B cell (primary cell): ENCODE measurements around the gene CCL24. TPM values are rescaled to one million over a fixed set of nuclear protein-coding genes. Genes with fewer than 3 reads are reported as not detected.
"Not testable (repeated sequence)": the region's sequence is repeated elsewhere in the genome, so short reads cannot be mapped to it uniquely, and the experiment has no call there.

ENCODE experiments used
- ATAC-seq: fragments of 200-7000 bp; cut with Tn5 transposase; one replicate; pipeline ENCODE4 v1.10.0; 2021; ENCODE audit warnings: low read depth, mild to moderate bottlenecking, moderate number of reproducible peaks, moderate library complexity
- CTCF ChIA-PET: fragments of 350-600 bp; sonication (Branson Sonifier 250); formaldehyde crosslinking; loops from one replicate; lab custom pipeline; 2021; ENCODE audit warnings: antibody characterized with exemption, inconsistent platforms; lab: Charles Lee
- POLR2A ChIA-PET: fragments of 350-600 bp; sonication (Branson Sonifier 250); formaldehyde crosslinking; loops from one replicate; lab custom pipeline; 2021; ENCODE audit warnings: antibody characterized with exemption; lab: Charles Lee
- DNase-seq: peaks from one replicate; pipeline ENCODE4 v3.0.0; 2013
- H2AFZ ChIP-seq: 2 replicates; pipeline ENCODE4 v1.6.1; 2012; ENCODE audit warnings: mild to moderate bottlenecking, low read depth, low read length; ENCODE audit not compliant: insufficient read depth, poor library complexity, severe bottlenecking
- H3K27ac ChIP-seq, 2 donors: 1 replicate in 1 of 2; 2 replicates in 1 of 2; pipeline ENCODE4 v1.5.1; 2012 to 2013; ENCODE audit warnings: low read length in 2 of 2, mild to moderate bottlenecking in 2 of 2, moderate library complexity in 1 of 2
- H3K27me3 ChIP-seq, 4 experiments: fragments of 200-600 bp in 1 of 4; sonication (generic) in 1 of 4; replicated peaks in 1 of 4; 1 replicate in 2 of 4; 2 replicates in 2 of 4; pipeline versions ENCODE4 v1.6.1 to v1.7.0; 2013 to 2016; ENCODE audit warnings: low read length in 3 of 4, mild to moderate bottlenecking in 2 of 4, mixed read lengths in 1 of 4, moderate library complexity in 1 of 4; ENCODE audit not compliant: insufficient read depth in 4 of 4, control insufficient read depth in 3 of 4; ENCODE audit errors: control extremely low read depth in 1 of 4
- H3K36me3 ChIP-seq, 2 experiments: replicated peaks in 1 of 2; 1 replicate in 1 of 2; 2 replicates in 1 of 2; pipeline versions ENCODE4 v1.6.1 to v1.7.1; 2013; ENCODE audit warnings: low read length in 1 of 2; ENCODE audit not compliant: insufficient read depth in 2 of 2, control insufficient read depth in 1 of 2; ENCODE audit errors: control extremely low read depth in 1 of 2, extremely low read depth in 1 of 2
- H3K4me1 ChIP-seq, 2 donors: fragments of 200-600 bp in 1 of 2; sonication (generic) in 1 of 2; 1 replicate in 1 of 2; 2 replicates in 1 of 2; pipeline versions ENCODE4 v1.5.1 to v1.6.1; 2013 to 2017; ENCODE audit warnings: low read length in 2 of 2; ENCODE audit not compliant: control insufficient read depth in 2 of 2, insufficient read depth in 2 of 2
- H3K4me2 ChIP-seq: replicated peaks from 2 replicates; pipeline ENCODE3; 2012; ENCODE audit warnings: mild to moderate bottlenecking, low read depth, low read length; ENCODE audit not compliant: poor library complexity, severe bottlenecking
- H3K4me3 ChIP-seq, 5 experiments: fragments of 200-600 bp in 1 of 5; sonication (generic) in 1 of 5; 1 replicate in 3 of 5; 2 replicates in 2 of 5; pipeline versions ENCODE4 v1.5.1 to v1.7.0; 2011 to 2016; ENCODE audit warnings: low read length in 4 of 5, mild to moderate bottlenecking in 4 of 5, low read depth in 2 of 5, control low read depth in 1 of 5, moderate library complexity in 1 of 5; ENCODE audit not compliant: insufficient read depth in 1 of 5; ENCODE audit errors: control extremely low read depth in 1 of 5, extremely low read depth in 1 of 5
- H3K79me2 ChIP-seq: fragments of 200-600 bp; sonication (generic); one replicate; pipeline ENCODE4 v1.6.0; 2016; ENCODE audit warnings: low read length; ENCODE audit not compliant: control insufficient read depth, insufficient read depth
- H3K9ac ChIP-seq: fragments of 200-600 bp; sonication (generic); 2 replicates; pipeline ENCODE4 v1.6.1; 2017; ENCODE audit warnings: mild to moderate bottlenecking, low read length, moderate library complexity
- H3K9me3 ChIP-seq, 3 donors: one replicate each; pipeline versions ENCODE4 v1.6.1 to v1.7.1; 2013; ENCODE audit warnings: low read length in 2 of 3; ENCODE audit not compliant: control insufficient read depth in 2 of 3, insufficient read depth in 1 of 3; ENCODE audit errors: control extremely low read depth in 1 of 3
- H4K20me1 ChIP-seq: 2 replicates; pipeline ENCODE4 v1.6.0; 2012; ENCODE audit warnings: mild to moderate bottlenecking, low read length; ENCODE audit not compliant: insufficient read depth, control insufficient read depth, poor library complexity, severe bottlenecking
- H3K27ac Mint-ChIP-seq: one replicate; pipeline ENCODE4 v1.8.0; 2021; ENCODE audit warnings: mixed read lengths
- H3K27me3 Mint-ChIP-seq: one replicate; pipeline ENCODE4 v1.8.0; 2021; ENCODE audit warnings: mixed read lengths
- H3K4me1 Mint-ChIP-seq: one replicate; pipeline ENCODE4 v1.8.0; 2021; ENCODE audit warnings: mixed read lengths
- H3K4me3 Mint-ChIP-seq: one replicate; pipeline ENCODE4 v1.8.0; 2021; ENCODE audit warnings: mixed read lengths
- H3K9me3 Mint-ChIP-seq: one replicate; pipeline ENCODE4 v1.8.0; 2022; ENCODE audit warnings: mixed read lengths; ENCODE audit not compliant: insufficient read depth
- EZH2 ChIP-seq: IDR thresholded peaks from 2 replicates; pipeline ENCODE4 v1.6.1; 2012; ENCODE audit warnings: borderline replicate concordance, low read depth, mild to moderate bottlenecking, moderate library complexity, low read length; ENCODE audit not compliant: insufficient read depth, poor library complexity, severe bottlenecking
- WGBS: methylation state at CpG from one replicate; pipeline ENCODE4 v1.1.5; 2013; ENCODE audit warnings: missing lambda C conversion rate; ENCODE audit not compliant: insufficient coverage; 5-methylcytosine and 5-hydroxymethylcytosine counted together
- intact Hi-C: fragments of 100-400 bp; cut with micrococcal nuclease; formaldehyde crosslinking; loops from one replicate; pipeline ENCODE4 v1.10.0; 2022
- polyA plus RNA-seq: library from polyadenylated mRNA; depleted of rRNA; stranded (reverse); fragments of >200 nt; gene quantifications from 2 replicates; pipeline ENCODE4 v1.2.3, GENCODE V29; 2012
- total RNA-seq, 2 donors: library from RNA; stranded (reverse); fragments of 120-200 nt in 1 of 2; gene quantifications; 1 replicate in 1 of 2; 2 replicates in 1 of 2; pipeline versions ENCODE4 v1.2.3 to v1.2.4, GENCODE V29; 2013 to 2022
- TF ChIP-seq, protein P1 (sequence below): fragments of 200-600 bp; IDR thresholded peaks from one replicate; pipeline ENCODE4 v1.8.0; 2022; ENCODE audit warnings: antibody characterized with exemption, mild to moderate bottlenecking

Gene CCL24
- total and polyA plus RNA-seq, 2 donors (not counting 1 experiment from before 2014, with no cell fraction given): not detected

DNA sequence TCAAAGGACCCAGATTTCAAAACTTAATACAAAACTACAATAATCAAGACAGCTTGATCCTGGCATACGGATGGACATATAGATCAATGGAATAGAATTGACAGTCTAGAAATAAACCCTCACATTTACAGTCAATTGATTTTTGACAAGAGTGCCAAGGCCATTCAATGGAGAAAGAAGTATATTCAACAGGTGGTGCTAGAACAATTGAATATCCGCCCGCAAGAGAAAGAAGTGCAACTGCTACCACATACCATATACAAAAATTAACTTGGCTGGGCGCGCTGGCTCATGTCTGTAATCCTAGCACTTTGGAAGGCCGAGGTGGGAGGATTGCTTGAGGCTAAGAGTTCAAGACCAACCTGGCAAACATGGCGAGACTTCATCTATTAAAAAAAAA lies 23.2 kb upstream of the CCL24 start:
- Histone ChIP-seq H3K4me2 (no peak overlapping the region), H3K4me3 (no peak overlapping the region), H4K20me1 (no peaks in the 10 kb centered on the region), H3K9ac (no peak overlapping the region), H3K79me2 (no peaks in the 10 kb centered on the region), H3K9me3 (no peaks in the 10 kb centered on the region), H3K4me1 (no peaks in the 10 kb centered on the region), H2AFZ (no peak overlapping the region), H3K27ac (no peak overlapping the region), H3K36me3 (no peaks in the 10 kb centered on the region), H3K27me3 (no peaks in the 10 kb centered on the region)
- H3K9me3 Mint-ChIP-seq: no peaks in the 10 kb centered on the region
- H3K27ac Mint-ChIP-seq: no peak overlapping the region
- TF ChIP-seq EZH2: no peak
- TF ChIP-seq, protein P1, sequence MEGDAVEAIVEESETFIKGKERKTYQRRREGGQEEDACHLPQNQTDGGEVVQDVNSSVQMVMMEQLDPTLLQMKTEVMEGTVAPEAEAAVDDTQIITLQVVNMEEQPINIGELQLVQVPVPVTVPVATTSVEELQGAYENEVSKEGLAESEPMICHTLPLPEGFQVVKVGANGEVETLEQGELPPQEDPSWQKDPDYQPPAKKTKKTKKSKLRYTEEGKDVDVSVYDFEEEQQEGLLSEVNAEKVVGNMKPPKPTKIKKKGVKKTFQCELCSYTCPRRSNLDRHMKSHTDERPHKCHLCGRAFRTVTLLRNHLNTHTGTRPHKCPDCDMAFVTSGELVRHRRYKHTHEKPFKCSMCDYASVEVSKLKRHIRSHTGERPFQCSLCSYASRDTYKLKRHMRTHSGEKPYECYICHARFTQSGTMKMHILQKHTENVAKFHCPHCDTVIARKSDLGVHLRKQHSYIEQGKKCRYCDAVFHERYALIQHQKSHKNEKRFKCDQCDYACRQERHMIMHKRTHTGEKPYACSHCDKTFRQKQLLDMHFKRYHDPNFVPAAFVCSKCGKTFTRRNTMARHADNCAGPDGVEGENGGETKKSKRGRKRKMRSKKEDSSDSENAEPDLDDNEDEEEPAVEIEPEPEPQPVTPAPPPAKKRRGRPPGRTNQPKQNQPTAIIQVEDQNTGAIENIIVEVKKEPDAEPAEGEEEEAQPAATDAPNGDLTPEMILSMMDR: no peak
- CTCF ChIA-PET: no interaction called here
- POLR2A ChIA-PET: no interaction called here
- H3K27me3 Mint-ChIP-seq: peaks cover 4% of the 10 kb centered on the region
- no peaks in the 10 kb centered on the region for H3K4me1 Mint-ChIP-seq
- intact Hi-C loops: no loop called here
- DNase-seq (no peak), ATAC-seq (no peak)
- H3K4me3 Mint-ChIP-seq: no peak overlapping the region
- WGBS: 85% methylated on average over 4 of the region's 7 CpGs

DNA sequence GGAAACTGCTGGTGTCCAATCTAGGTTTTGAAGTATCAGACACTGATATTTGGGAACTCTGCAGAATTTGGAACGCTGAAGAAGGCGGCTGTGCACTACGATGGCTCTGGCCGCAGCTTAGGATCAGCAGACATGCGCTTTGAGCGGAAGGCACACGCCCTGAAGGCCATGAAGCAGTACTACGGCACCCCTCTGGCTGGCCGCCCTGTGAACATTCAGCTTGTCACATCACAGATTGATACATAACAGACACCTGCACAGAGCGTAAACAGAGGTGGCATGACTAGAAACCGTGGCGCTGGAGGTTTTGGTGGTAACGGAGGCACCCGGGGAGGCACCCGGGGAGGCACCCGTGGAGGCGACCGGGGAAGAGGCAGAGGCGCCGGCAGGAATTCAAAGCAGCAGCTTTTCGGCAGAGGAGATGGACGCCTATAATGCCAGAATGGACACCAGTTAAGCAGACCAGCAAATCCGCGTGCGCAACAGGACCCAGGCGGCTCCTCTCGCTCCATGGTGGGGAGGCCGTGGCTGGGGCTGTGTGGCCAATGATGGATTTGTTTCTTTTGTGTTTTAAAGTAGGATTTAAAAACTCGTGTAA lies 22.2 kb upstream of the CCL24 start:
- 96% methylated on average over 19 of the region's 29 CpGs for WGBS
- H3K27ac Mint-ChIP-seq: no peak overlapping the region

DNA sequence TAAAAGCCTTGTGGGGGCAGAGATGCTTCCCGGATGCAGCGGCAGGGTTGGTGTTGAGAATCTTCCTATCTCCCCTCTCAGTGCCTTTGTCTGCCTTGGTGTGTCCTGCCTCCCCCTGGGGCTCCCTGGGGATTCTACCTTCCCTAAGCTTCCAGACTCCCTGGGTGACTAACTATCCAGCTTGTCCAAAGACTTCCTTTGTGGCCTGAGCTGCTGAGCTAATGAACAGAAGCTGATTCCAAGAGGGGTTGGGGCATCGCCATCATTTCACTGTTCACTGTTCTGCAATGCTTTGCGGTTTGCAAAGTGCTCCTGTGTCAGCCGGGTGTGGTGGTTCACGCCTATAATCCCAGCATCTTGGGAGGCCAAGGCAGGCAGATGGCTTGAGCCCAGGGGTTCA lies 20.1 kb upstream of the CCL24 start:
- POLR2A ChIA-PET, intact Hi-C loops, CTCF ChIA-PET: not testable (repeated sequence)

More for the DNA sequence above, 22.2 kb upstream of the CCL24 start:
- H3K4me3 Mint-ChIP-seq: no peak overlapping the region
- Histone ChIP-seq H3K79me2 (no peaks in the 10 kb centered on the region), H3K36me3 (no peaks in the 10 kb centered on the region), H3K27me3 (no peaks in the 10 kb centered on the region), H3K4me1 (no peaks in the 10 kb centered on the region), H3K4me3 (no peak overlapping the region), H3K9me3 (no peaks in the 10 kb centered on the region), H3K9ac (no peak overlapping the region), H4K20me1 (no peaks in the 10 kb centered on the region), H3K4me2 (no peak overlapping the region), H3K27ac (no peak overlapping the region), H2AFZ (no peak overlapping the region)
- intact Hi-C loops: no loop called here
- DNase-seq (no peak), ATAC-seq (no peak)
- no peaks in the 10 kb centered on the region for H3K9me3 Mint-ChIP-seq
- TF ChIP-seq, protein P1: no peak
- no peak for TF ChIP-seq EZH2
- CTCF ChIA-PET: no interaction called here
- no peaks in the 10 kb centered on the region for H3K4me1 Mint-ChIP-seq
- peaks cover 6% of the 10 kb centered on the region for H3K27me3 Mint-ChIP-seq
- POLR2A ChIA-PET: no interaction called here

More for the DNA sequence above, 20.1 kb upstream of the CCL24 start:
- not testable (repeated sequence) for H2AFZ ChIP-seq, H3K4me3 Mint-ChIP-seq, H3K27ac Mint-ChIP-seq, H3K4me1 Mint-ChIP-seq, H3K9me3 Mint-ChIP-seq, H3K4me3 ChIP-seq, H3K4me1 ChIP-seq, H3K79me2 ChIP-seq, H3K4me2 ChIP-seq, H3K27me3 ChIP-seq, H3K27ac ChIP-seq, ATAC-seq, H3K9ac ChIP-seq, H4K20me1 ChIP-seq, H3K36me3 ChIP-seq, H3K9me3 ChIP-seq, DNase-seq
- 87% methylated on average over 4 of the region's 6 CpGs for WGBS
- H3K27me3 Mint-ChIP-seq: peaks cover 13% of the 10 kb centered on the region
